SK-N-SH (cell line): Measurements from ENCODE around the gene P2RY8.

Experiments
- CTCF ChIP-seq: fragments of 200-600 bp; sonication (generic); IDR thresholded peaks from 2 replicates; pipeline ENCODE4 v1.6.1; 2017; ENCODE audit warnings: antibody characterized with exemption, mild to moderate bottlenecking, moderate library complexity
- FOSL2 ChIP-seq: IDR thresholded peaks from 2 replicates; pipeline ENCODE4 v1.4.0; 2012; ENCODE audit warnings: low read depth, mild to moderate bottlenecking, moderate library complexity, borderline replicate concordance
- NRF1 ChIP-seq: IDR thresholded peaks from 2 replicates; pipeline ENCODE4 v1.6.1; 2012; ENCODE audit warnings: low read depth, mild to moderate bottlenecking, low read length
- POLR2AphosphoS5 ChIP-seq: IDR thresholded peaks from 2 replicates; pipeline ENCODE4 v1.6.1; 2012; ENCODE audit warnings: low read depth, low read length
- REST ChIP-seq: IDR thresholded peaks from 2 replicates; pipeline ENCODE4 v1.6.1; 2012; ENCODE audit warnings: mild to moderate bottlenecking, low read depth, low read length, moderate library complexity
- TCF12 ChIP-seq: IDR thresholded peaks from 2 replicates; pipeline ENCODE4 v1.4.0; 2012
- TF ChIP-seq, protein P1 (sequence below): IDR thresholded peaks from 2 replicates; pipeline ENCODE4 v1.4.0; 2012; ENCODE audit warnings: low read depth, borderline replicate concordance

GRCh38 chrX:1462110-1462509, 74.9 kb downstream of the P2RY8 start:
- TF ChIP-seq FOSL2 = no peak
- no peak for TF ChIP-seq TCF12
- no peak for TF ChIP-seq CTCF
- TF ChIP-seq POLR2AphosphoS5 = no peak
- no peak for TF ChIP-seq NRF1
- TF ChIP-seq REST = no peak
- TF ChIP-seq, protein P1, sequence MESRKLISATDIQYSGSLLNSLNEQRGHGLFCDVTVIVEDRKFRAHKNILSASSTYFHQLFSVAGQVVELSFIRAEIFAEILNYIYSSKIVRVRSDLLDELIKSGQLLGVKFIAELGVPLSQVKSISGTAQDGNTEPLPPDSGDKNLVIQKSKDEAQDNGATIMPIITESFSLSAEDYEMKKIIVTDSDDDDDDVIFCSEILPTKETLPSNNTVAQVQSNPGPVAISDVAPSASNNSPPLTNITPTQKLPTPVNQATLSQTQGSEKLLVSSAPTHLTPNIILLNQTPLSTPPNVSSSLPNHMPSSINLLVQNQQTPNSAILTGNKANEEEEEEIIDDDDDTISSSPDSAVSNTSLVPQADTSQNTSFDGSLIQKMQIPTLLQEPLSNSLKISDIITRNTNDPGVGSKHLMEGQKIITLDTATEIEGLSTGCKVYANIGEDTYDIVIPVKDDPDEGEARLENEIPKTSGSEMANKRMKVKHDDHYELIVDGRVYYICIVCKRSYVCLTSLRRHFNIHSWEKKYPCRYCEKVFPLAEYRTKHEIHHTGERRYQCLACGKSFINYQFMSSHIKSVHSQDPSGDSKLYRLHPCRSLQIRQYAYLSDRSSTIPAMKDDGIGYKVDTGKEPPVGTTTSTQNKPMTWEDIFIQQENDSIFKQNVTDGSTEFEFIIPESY = no peak
